A549 (cell line): Measurements from ENCODE around the gene EED. TPM values are rescaled to one million over a fixed set of nuclear protein-coding genes. Genes with fewer than 3 reads are reported as not detected.

Source experiments
- ATAC-seq, 2 experiments: fragments of 200-7000 bp in 1 of 2; fragments of >200 bp in 1 of 2; cut with Nextera tagmentation in 1 of 2; cut with Tn5 transposase in 1 of 2; 3 replicates each; pipeline versions ENCODE4 v1.8.0 to v1.9.1; 2018 to 2020; ENCODE audit warnings: mild to moderate bottlenecking in 1 of 2, moderate library complexity in 1 of 2
- CTCF ChIA-PET: fragments of 300-600 bp; sonication (Branson Sonifier 250); formaldehyde crosslinking; extraction: SDS; loops from one replicate; lab custom pipeline; 2021; ENCODE audit warnings: antibody characterized with exemption, inconsistent platforms; lab: Yijun Ruan, JAX
- POLR2A ChIA-PET: fragments of 350-600 bp; formaldehyde crosslinking; extraction: SDS; loops from one replicate; lab custom pipeline; 2021; ENCODE audit warnings: antibody characterized with exemption, inconsistent platforms; lab: Yijun Ruan, JAX
- DNase-seq, 2 experiments: peaks; one replicate each; pipeline versions ENCODE4 v3.0.0 to v3.0.0-alpha.2; 2011 to 2016; ENCODE audit warnings: low read depth in 1 of 2, low spot score in 1 of 2
- FAIRE-seq: peaks from 2 replicates; lab custom pipeline; 2011; peaks lifted over from hg19 to GRCh38; lab: Jason Lieb, UNC
- H3K27ac ChIP-seq, 2 experiments: fragments of >200 bp; sonication (Bioruptor Twin); formaldehyde crosslinking; 3 replicates each; pipeline ENCODE4 v1.5.1; 2016 to 2017
- H3K4me1 ChIP-seq: fragments of >200 bp; sonication (Bioruptor Twin); formaldehyde crosslinking; 3 replicates; pipeline ENCODE4 v1.6.1; 2016
- H3K4me2 ChIP-seq: fragments of >200 bp; sonication (Bioruptor Twin); formaldehyde crosslinking; 3 replicates; pipeline ENCODE4 v1.6.1; 2016
- H3K4me3 ChIP-seq: fragments of >200 bp; sonication (Bioruptor Twin); formaldehyde crosslinking; 3 replicates; pipeline ENCODE4 v1.5.1; 2016
- H3K9me3 ChIP-seq: fragments of >200 bp; sonication (Bioruptor Twin); formaldehyde crosslinking; 3 replicates; pipeline ENCODE4 v1.6.1; 2016
- ATOH8 ChIP-seq: fragments of 250-450 bp; sonication (Bioruptor Pico); IDR thresholded peaks from 2 replicates; pipeline ENCODE4 v1.5.0; 2020; ENCODE audit warnings: low read depth, mild to moderate bottlenecking, moderate library complexity
- BCL3 ChIP-seq: fragments of >200 bp; sonication (Bioruptor Twin); formaldehyde crosslinking; IDR thresholded peaks from 3 replicates; pipeline ENCODE4 v1.6.1; 2016
- CBX2 ChIP-seq: fragments of 200-600 bp; sonication (generic); IDR thresholded peaks from 2 replicates; pipeline ENCODE4 v1.6.1; 2016; ENCODE audit warnings: low read depth, mild to moderate bottlenecking, borderline replicate concordance
- CBX8 ChIP-seq: fragments of 200-600 bp; sonication (generic); IDR thresholded peaks from 2 replicates; pipeline ENCODE4 v1.6.1; 2016
- CEBPB ChIP-seq, 2 experiments: fragments of >200 bp in 1 of 2; sonication (Bioruptor Twin) in 1 of 2; formaldehyde crosslinking in 1 of 2; IDR thresholded peaks; 2 replicates each; pipeline ENCODE4 v1.6.1; 2012 to 2016
- CTCF ChIP-seq: fragments of >200 bp; sonication (Bioruptor Twin); formaldehyde crosslinking; IDR thresholded peaks from 3 replicates; pipeline ENCODE4 v1.5.1; 2016
- EHMT2 ChIP-seq: fragments of 200-600 bp; sonication (generic); IDR thresholded peaks from 2 replicates; pipeline ENCODE4 v1.6.1; 2016; ENCODE audit warnings: antibody characterized with exemption, low read depth, mild to moderate bottlenecking, moderate library complexity
- FOSB ChIP-seq: fragments of 250-450 bp; sonication (Bioruptor Pico); IDR thresholded peaks from 2 replicates; pipeline ENCODE4 v1.5.0; 2020; ENCODE audit warnings: mild to moderate bottlenecking, moderate library complexity
- HMGXB4 ChIP-seq: fragments of 250-450 bp; sonication (Bioruptor Pico); IDR thresholded peaks from 2 replicates; pipeline ENCODE4 v1.5.0; 2021; ENCODE audit warnings: mild to moderate bottlenecking, moderate library complexity, borderline replicate concordance
- HOXA7 ChIP-seq: fragments of 250-450 bp; sonication (Bioruptor Pico); IDR thresholded peaks from 2 replicates; pipeline ENCODE4 v1.5.0; 2020; ENCODE audit warnings: mild to moderate bottlenecking, moderate library complexity
- JUNB ChIP-seq: fragments of >200 bp; sonication (Bioruptor Twin); formaldehyde crosslinking; IDR thresholded peaks from 2 replicates; pipeline ENCODE4 v1.6.1; 2016
- RARB ChIP-seq: fragments of 250-450 bp; sonication (Bioruptor Pico); IDR thresholded peaks from 2 replicates; pipeline ENCODE4 v1.8.0; 2021; ENCODE audit warnings: mild to moderate bottlenecking, moderate library complexity
- RFX5 ChIP-seq: fragments of 450-650 bp; IDR thresholded peaks from 2 replicates; pipeline ENCODE4 v1.7.1; 2014; ENCODE audit warnings: antibody characterized with exemption, mild to moderate bottlenecking, moderate library complexity
- SMC3 ChIP-seq: fragments of >200 bp; sonication (Bioruptor Twin); formaldehyde crosslinking; IDR thresholded peaks from 3 replicates; pipeline ENCODE4 v1.6.1; 2018; ENCODE audit warnings: inconsistent platforms
- SREBF2 ChIP-seq: fragments of 450-650 bp; IDR thresholded peaks from 2 replicates; pipeline ENCODE4 v1.6.1; 2014; ENCODE audit warnings: mild to moderate bottlenecking, moderate library complexity
- TFCP2L1 ChIP-seq: fragments of 250-450 bp; sonication (Bioruptor Pico); IDR thresholded peaks from 2 replicates; pipeline ENCODE4 v1.5.0; 2021; ENCODE audit warnings: mild to moderate bottlenecking
- ZC3H11A ChIP-seq: fragments of 450-650 bp; IDR thresholded peaks from 2 replicates; pipeline ENCODE4 v1.6.1; 2014; ENCODE audit warnings: antibody characterized with exemption, mild to moderate bottlenecking
- WGBS: methylation state at CpG from one replicate; pipeline ENCODE4 v1.1.6; 2017; ENCODE audit errors: missing lambda C conversion rate; 5-methylcytosine and 5-hydroxymethylcytosine counted together
- polyA plus RNA-seq, 4 experiments: library from polyadenylated mRNA; depleted of rRNA in 3 of 4; stranded (reverse); fragments of >200 nt; fragmentation: RNase III in 1 of 4; extraction: RNeasy Plus Mini Kit Qiagen cat#74134 plus additional on column Dnase treatment in 1 of 4; gene quantifications; 2 replicates in 3 of 4; 3 replicates in 1 of 4; pipeline ENCODE4 v1.2.3, GENCODE V29; 2011 to 2017

EED gene
- polyA plus RNA-seq, 2 of the 4 experiments (the other 2 are of a cell fraction): 33.0 to 43.6 TPM

- ChIA-PET POLR2A (no interaction called here), CTCF (interaction anchor here (0.6 to 1.3 kb wide), 2 partner anchors 76 to 191 kb away, joined by 3 read pairs; no protein-coding TSS in a partner anchor)
- no peak overlapping the region for H3K4me2 ChIP-seq
- 94% methylated on average over 2 of the region's 2 CpGs for WGBS
- H3K4me1 ChIP-seq: no peaks in the 10 kb centered on the region
- FAIRE-seq: no peak
- no peak for DNase-seq
- ATAC-seq: no peak
- no peak overlapping the region for H3K4me3 ChIP-seq
- H3K27ac ChIP-seq: no peak overlapping the region
- H3K9me3 ChIP-seq: no peaks in the 10 kb centered on the region
- TF ChIP-seq BCL3 (no peak), EHMT2 (no peak), RARB (CRISPR knock-in tag) (no peak)
Observed at GRCh38 chr11:86264649-86265048, 20.1 kb downstream of the EED start.

GRCh38 chr11:86265194-86265593 lies 20.6 kb downstream of the EED start:
- CTCF ChIA-PET: interaction anchor here (0.6 kb wide), 1 partner anchor 76 kb away, joined by 3 read pairs; no protein-coding TSS in a partner anchor

More at GRCh38 chr11:86265194-86265593, 20.6 kb downstream of the EED start:
- FAIRE-seq (no peak), ATAC-seq (no peak), DNase-seq (no peak)
- POLR2A ChIA-PET: no interaction called here
- no peak overlapping the region for H3K4me3 ChIP-seq
- H3K9me3 ChIP-seq: no peaks in the 10 kb centered on the region
- no peak overlapping the region for H3K4me2 ChIP-seq
- no peak overlapping the region for H3K27ac ChIP-seq
- TF ChIP-seq SMC3: no peak
- TF ChIP-seq RFX5: no peak
- no peak for TF ChIP-seq HOXA7
- TF ChIP-seq CBX2: no peak
- no peak for TF ChIP-seq CEBPB (IDR thresholded peaks at IDR 0.05)
- TF ChIP-seq TFCP2L1: no peak
- no peak for TF ChIP-seq SREBF2
- TF ChIP-seq BCL3: no peak
- no peak for TF ChIP-seq ATOH8 (CRISPR knock-in tag)
- no peak for TF ChIP-seq HMGXB4
- no peak for TF ChIP-seq CTCF
- no peak for TF ChIP-seq FOSB (CRISPR knock-in tag)
- TF ChIP-seq JUNB: no peak
- TF ChIP-seq CBX8: no peak
- no peak for TF ChIP-seq ZC3H11A
- H3K4me1 ChIP-seq: no peaks in the 10 kb centered on the region
